Activated CD8-positive, alpha-beta memory T cell treated with anti-CD3 and anti-CD28 coated beads, Interleukin-2, amount 50 U/mL, for 1 hour (primary cell): Measurements from ENCODE around the gene ETFA.

Experiments
- DNase-seq: peaks from one replicate; pipeline ENCODE4 v3.0.0-alpha.2; 2020; ENCODE audit errors: extremely low read depth

Gene ETFA

DNA sequence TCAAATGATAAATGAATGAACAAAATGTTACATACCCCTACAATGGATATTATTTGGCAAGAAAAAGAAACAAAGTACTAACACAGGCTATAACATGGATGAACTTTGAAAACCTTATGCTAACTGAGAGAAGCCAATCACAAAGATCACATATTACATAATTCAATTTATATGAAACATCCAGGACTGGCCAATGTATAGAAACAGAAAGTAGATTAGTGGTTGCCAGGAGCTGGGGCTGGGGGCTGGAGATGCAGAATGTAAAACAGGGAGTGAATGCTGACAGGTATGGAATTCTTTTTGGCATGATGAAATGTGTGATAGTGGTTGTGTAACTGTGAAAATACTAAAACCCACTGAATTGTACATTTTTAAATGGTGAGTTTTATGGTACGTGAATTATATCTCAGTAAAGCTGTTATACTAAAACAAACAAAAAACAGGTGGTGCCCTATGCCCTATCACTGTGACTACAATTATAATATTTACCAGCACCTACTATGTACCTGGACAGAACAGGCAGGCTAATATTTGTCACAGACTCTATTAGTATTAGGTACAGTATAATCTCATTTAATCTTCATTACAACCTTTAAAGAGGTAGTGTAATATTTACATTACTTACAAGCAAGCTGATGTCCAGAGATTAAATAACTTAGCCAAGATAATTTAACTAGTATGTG is 90.0 kb downstream of the ETFA start:
- DNase-seq: no peak

DNA sequence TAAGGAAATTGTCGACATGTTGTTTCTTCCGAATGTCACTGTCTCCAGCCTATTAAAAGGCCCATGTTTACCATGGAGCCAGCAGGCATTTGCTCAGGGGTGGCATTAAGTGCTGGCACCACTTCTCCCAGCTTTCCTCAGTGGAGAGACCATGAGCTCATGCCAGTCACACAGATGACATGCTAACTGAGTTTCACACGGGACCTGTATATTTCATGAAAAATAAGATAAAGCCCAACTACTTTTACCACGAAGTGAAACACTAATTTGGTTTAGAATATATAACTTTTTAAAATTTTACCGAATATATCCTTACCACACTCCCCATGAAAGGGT is 93.4 kb downstream of the ETFA start:
- no peak for DNase-seq

DNA sequence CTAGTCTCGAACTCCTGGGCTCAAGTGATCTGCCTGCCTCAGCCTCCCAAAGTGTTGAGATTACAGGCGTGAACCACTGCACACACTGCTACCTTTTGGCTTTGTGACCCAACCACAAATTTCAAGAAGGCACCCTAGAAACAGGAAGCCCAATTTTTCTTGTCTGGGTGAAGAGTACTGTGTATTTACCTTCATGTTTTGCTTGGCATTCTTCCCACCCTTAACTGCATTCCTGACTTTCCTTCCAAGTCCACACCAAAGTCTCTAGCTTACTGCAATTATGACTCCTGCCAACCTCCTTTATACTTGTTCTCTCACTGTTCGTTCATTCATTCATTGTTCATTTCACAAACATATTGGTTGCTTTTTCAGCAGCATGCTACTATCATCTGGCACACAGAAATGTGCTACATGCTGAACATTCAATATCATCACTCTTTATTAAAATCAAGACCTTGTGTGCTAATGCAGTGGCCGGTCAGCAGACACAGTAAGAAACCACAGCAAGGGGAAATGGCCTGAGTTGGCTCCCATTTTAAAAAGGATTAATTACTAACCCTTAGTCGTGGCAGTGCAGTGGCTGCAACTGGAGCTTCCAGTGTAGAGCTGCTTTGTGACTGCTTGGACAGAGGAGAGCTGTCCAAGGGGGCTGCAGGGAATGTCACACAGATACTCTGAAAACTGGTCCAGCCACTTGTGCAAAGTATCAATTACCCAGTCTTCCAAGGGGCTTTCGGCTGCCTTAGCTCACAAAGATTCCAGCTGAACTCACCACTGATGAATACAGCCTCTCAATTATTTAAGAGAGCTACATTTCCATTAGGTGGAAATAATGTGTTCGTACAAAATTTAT is 94.0 kb downstream of the ETFA start:
- no peak for DNase-seq

- DNase-seq: no peak
These were observed 95.6 kb downstream of the ETFA start for GRCh38 chr15:76215634-76216033.

DNA sequence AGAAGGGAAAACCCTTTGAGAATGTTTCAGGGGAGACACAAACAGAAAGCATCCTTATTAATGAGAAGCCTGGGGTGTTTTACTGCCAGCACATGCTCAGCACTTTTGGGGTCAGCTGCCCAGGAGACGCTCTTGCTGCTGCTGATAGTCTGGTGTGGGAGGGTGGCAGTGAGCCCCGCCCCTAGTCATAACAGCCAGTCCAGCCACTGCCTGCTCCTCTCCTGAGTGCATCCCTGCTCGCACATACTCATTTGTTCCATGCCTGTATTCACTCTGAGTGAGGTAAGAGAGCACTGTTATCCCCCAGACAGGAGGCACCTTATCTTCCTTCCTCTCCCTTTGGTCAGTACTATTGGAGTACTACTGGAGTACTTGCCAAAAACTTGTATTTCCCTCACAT is 101.3 kb downstream of the ETFA start:
- DNase-seq: no peak

GRCh38 chr15:76209523-76209922 is 101.7 kb downstream of the ETFA start:
- no peak for DNase-seq

DNA sequence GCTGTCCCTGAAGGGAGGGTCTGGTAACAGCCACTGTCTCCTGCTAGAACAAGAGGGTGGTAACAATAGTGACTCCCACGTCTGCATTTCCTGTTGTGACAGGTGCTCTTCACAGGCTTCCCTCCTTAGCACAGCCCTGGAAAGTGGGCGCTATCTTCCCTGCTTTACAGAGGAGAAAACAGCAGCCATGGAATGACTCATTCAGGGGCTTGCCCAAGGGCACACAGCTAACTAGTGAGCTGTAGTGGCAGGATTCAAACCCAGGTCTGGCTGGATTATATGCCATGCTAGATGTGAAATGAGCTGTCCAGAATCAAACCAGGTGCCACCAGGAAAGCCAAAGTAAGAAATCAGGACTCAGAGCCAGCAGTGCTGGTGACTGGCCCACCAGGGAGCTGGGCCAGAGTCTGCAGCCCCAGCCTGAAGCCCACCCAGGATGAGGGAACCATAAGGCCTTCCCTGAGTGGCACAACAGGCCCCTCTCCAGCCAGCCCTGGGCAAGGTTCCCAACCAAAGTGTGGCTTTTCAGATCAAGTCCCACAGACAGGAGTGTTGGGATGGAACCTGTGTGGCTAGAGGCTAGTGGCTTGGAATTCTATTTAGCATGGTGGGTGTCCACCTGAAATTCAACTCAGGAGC is 102.4 kb downstream of the ETFA start:
- DNase-seq: no peak

- no peak for DNase-seq
These were observed 103.0 kb downstream of the ETFA start for GRCh38 chr15:76208084-76208785.

GRCh38 chr15:76206325-76206976 is 104.8 kb downstream of the ETFA start:
- no peak for DNase-seq

DNA sequence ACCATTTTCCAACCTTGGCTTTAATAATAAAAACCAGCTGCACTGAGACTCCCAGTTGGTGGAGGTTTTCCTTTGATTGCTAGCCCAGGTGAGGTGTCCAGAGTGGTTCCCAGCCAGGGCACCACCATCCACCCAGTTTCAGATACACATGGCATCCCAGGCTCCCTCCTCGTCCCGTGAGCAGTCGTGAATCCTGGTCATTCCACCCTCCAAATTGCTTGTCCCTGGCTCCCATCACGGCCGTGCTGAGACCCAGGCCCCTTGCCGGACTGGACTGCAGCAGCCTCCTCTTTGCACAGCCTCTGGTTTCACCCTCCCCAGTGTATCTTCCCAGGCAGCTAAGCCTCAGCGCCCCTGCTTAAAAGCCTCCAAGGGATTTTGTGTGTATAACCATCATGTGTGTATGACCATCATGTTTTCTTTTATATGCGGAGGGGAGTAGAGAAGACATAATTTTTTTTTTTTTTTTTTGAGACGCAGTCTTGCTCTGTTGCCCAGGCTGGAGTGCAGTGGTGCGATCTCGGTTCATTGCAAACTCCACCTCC is 106.3 kb downstream of the ETFA start:
- DNase-seq: no peak

GRCh38 chr15:76204109-76204845 is 107.0 kb downstream of the ETFA start:
- no peak for DNase-seq

- DNase-seq: no peak
These were observed 107.7 kb downstream of the ETFA start for GRCh38 chr15:76203346-76204108.

DNA sequence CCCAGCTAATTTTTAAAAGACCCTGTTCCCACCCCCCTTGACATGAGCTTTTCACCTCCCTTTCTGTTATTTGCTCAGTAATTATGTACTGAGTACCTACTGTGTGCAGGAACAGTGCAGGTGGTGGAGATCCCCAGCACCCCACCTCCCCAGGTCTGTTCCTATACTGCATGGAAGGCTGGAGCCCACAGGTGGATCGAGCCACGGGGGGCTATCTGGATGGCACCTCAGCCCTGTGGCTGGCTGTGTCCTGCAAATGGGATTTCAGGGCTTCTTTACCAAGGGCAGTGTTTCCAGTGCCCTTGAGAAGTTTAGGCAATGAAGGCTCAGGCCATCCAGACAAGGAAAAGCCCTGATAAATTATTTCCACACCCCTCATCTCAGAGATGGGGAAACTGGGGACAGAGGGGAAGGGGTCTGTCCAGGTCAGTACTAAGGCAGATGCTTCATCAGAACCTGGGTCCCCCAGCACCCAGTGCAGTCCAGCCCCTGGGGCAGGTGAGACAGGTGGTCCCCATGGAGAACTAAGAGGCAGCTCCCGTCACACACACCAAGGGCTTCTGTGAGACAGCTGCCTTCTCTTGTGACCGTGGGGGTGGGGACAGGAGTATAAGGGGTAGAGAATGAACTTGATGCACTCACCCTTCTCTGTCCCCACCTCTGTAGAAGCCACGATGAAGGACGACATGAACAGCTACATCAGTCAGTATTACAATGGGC is 109.6 kb downstream of the ETFA start:
- no peak for DNase-seq

DNA sequence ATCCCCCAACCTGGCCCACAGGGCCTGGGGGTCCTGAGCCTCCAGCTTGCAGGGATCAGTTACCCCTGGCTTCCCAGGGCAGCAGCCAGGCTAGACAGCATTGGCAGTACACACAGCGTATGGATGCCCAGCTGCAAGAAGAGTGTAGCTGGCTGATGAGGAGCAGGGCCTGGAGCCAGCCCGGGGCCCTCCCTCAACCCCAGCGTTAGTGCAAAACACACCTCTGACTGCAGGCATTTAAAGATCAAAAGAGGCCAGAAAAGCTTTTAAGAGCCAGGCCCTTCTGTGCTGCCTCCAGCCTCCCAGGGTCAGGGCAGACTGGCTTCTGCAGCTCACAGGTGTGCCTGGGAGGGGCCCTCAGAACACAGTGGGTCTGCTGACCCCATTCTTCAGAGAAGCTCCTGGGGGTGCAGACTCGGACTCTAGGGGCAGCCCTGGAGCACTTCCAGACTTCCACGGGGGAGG is 110.6 kb downstream of the ETFA start:
- no peak for DNase-seq

DNA sequence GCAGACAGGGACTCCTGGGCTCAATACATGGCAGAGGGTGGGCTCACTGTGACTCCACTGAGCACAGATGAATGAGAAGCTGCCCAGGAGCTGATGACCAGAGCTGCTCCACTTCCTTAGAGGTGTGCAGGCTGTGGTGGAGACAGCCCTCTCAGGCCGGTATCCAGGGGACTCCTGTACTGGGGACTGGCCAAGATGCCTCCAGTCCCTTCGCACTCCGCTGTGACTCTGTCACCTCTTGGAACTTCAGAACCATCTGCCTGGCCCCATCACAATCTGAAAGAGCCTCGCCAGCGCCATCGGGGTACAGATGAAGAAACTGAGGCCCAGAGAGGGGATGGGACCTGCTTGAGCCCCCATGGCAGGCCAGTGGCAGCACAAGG is 111.2 kb downstream of the ETFA start:
- DNase-seq: no peak

DNA sequence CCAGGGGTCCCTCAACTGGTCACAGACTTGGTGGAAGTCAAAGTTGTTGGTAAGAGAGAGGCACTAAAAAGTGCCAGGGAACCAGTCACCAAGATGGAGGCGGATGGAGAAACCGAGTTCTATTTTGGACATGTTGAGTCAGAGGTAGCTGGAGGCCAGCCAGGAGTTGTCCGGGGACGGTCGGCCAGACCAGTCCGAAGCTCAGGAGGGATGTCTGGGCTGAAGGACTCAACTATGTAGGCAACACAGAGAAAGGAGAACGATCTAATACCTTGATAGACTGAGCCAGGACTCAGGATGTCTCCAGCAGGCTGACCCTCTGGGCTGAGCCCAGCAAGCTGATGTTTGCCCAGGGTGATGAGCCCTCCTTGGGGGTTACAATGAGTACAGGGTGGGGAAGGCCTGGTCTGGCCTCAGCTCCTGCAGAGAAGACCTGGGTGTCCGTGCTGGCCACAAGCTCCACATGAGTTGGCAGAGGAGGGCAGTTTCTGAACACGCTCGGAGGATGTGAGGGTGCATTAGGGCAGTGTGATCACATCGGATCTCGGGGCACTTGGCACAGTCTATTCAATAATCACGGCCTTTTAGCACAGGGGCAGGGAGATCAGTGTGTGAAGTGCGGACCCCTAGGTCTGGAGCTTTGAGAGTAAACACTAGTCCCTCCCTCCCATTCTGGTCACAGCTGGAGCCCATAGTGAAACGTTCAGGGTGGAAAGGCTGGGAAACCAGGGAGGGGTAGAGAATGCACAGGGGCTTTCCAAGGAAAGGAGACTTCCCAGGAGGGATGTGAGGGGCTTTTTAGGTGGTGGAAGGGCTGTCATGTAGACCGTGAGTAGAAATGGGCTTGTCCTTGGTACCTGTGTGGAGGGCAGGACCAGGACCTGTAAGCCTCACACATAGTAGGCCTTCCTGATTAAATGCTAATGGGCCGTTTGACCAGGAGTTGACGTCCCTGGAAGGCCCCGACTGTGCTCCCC is 111.9 kb downstream of the ETFA start:
- DNase-seq: no peak

- no peak for DNase-seq
These were observed 112.7 kb downstream of the ETFA start for GRCh38 chr15:76198456-76199105.
